HK-2 (cell line): Measurements from ENCODE around the gene OPHN1.

Experiments used
- DNase-seq: peaks from one replicate; pipeline ENCODE4 v3.0.0-alpha.2; 2018; ENCODE audit not compliant: unreplicated experiment

Gene OPHN1

DNA sequence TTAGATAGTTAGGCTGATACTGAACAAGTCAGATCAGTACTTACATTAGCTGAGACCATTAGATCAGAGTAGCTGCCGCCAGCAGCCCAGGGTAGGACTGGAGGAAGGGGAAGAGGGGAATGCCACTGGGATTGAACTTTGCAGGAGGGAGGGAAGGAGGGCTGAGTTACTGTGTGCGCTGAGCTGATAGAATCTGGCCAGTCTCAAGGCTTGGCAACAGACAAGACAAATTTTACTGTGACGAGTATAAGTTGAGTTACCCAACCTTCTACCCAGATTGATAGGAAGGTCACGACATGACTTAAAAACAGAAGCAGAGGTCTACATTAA, 372.1 kb downstream of the OPHN1 start:
- DNase-seq: no peak

DNA sequence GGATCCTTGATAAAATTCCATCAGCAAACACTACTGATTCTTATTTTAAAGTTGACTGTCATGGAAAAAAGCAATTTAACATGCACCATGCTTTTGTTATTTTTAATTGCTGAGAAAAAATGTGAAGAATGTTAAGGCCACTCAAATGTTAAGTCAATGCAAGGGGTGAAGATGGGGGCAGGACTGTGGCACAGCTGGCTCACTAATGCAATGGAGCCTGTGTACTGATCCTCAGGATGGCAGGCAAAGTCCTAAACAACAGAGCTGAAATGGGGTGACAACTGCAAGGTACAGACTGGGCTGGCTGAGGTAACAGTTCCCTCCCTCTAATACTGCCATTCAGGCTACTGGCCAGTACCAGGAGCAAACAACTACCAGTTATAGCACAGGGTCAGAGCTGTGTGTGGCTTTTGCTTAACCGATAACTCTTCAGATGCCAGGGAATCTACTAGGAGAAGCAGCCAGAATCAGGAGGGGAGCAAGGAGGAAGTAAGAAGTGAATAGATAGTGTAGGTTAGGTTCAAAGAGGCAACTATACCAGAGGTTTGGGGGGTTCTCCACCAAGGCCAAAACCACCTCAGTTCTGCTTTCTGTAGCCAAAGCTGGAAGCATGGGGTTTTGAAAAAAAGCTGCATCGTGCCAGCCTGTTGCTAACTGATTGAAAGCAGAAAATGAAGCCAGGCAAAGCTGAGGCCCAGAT, 372.6 kb downstream of the OPHN1 start:
- no peak for DNase-seq

DNA sequence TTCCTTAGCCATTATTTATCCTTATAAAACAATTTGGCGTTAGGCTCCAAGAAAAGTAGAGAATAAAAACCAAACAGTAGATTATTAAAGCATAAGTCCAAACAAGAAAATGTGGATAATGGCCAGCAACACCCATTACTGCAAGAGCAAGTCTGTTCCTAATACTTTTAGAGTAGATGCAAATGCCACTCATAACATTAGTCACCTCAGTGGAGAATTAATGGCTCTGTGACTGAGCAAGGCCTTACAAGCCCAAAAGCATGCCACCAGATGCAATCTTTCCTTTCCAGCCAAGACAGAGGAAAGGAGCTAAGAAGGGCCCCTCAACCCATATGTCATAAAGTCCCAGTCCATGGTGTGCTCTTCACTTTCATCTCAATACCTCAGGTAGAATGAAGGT, 373.8 kb downstream of the OPHN1 start:
- DNase-seq: no peak

- DNase-seq: no peak
These were observed 383.8 kb downstream of the OPHN1 start for GRCh38 chrX:68049466-68049865.

GRCh38 chrX:68048774-68049173, 384.5 kb downstream of the OPHN1 start:
- no peak for DNase-seq

DNA sequence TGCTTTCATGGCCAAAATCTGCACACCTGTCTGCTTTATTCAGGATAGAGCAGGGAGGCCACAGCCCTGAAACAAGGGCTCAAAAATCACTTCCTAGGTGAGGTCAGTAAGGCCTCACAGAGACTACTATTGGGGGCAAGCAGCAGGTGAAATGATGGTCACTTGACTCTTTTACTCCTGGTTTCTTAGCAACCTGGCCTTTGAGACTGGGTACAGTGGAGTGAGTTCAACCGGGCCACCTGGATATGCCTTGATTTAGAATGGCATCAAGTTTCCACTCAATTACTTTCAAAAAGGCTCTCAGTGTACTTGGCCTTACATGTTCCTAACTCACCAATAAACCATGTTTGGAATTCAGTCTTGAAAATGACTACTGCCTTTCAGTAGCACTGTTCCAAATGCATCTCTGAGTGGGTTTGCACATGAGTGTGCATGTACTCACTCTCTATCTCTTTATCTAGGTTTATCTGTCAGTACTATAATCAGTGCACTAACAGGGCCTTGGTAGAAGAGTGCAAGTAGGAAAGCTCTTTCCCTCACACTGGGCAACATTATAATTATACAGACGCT, 388.2 kb downstream of the OPHN1 start:
- DNase-seq: no peak

DNA sequence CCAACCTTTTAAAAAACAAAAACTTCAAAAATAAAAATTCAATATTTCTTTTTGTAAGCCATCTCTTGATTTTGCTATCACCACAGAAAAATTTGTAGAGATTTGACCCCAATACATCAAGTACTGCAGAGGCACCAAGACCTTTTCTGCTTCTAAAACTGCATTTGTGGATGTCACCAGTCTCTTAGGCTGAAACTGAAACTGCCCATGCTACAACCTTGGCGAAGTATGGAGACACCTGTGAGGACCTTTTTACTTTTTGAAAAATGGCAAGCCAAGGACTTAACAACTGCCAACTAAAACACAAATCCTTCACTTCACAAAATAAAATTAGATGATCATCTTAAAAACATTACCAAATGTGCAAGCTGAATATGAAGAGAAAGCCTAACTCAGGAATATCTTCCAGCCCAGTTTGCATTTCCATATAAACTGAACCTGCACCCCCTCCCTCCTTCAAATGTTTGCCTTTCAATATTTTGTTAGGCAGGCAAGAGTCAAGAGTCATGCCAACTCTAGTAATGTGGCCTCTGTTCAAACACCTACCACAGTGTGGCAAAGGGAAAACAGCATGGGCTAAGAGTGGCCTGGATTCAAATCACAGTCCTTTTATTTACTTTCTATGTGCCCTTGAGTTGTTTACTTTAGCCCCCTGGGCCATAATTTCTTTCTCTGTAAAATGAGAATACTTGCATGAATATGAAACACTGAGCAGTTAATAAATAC, 389.4 kb downstream of the OPHN1 start:
- no peak for DNase-seq

DNA sequence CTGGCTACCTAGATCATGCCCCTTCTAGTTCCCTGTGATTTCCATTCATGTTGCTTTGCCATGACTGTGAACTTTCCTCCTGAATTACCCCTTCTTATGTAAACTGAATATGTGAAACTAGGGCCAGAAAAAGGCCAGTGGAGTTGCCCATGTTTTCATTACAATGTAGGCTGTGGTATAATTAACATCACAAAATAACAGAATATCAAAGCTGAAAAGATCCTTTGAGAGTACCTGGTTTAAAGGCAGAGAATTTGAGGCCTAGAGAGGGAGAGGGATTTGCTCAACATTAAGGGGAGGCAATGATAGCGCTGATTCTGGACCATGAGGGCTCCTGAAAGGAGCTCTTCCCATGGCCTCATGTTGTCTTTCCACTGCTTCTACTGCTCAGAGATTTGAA, 392.2 kb downstream of the OPHN1 start:
- DNase-seq: no peak

DNA sequence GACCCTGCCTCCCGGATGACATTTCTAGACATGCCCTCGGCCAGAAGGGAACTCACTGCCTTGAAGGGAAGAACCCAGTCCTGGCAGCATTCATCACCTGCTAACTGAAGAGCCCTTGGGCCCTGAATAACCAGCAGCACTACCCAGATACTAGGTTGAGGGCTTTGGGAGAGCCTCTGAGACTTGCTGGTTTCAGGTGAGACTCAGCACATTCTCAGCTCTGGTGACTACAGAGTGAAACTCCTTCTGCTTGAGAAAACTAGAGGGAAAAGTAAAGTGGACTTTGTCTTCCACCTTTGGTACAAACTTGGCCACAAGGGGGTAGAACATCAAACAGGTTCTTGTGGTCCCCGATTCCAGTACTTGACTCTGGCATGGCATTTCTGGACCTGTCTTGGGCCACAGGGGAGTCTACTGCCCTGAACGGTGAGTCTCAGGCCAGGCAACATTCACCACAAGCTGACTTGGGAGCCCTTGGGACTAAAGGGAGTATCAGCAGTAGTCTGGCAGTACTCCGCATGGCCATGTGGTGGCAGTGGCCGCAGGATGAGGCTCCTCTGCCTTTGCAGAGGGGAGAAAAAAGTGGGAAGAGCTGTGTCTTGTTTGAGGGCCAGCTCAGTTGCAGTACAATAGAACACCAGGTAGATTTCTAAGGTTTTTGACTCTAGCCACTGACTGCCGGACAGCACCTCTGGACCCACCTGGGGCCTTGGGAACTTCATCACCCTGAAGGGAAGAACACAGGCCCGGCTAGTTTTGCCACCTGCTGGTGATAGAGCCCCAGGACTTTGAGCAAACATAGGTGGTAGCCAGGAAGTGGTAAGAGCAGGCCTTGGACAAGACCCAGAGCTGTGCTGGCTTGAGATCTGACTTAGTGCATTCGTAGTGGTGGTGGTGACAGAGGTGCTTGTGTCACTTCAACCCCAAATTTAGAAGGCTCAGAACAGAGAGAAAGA, 414.8 kb downstream of the OPHN1 start:
- peak; percentile 29 for DNase-seq

DNA sequence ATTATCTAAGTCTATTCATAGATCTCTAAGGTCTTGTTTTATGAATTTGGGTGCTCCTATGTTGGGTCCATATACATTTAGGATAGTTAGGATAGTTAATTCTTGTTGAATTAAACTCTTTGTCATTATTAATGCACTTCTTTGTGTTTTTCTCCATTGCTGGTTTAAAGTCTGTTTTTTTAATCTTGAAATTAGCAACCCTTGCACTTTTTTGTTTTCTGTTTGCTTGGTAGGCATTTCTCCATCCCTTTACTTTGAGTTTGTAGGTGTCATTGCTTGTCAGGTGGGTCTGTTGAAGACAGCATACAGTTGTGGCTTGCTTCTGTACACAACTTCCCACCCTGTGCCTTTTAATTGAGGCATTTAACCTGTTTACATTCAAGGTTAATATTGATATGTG, 434.8 kb downstream of the OPHN1 start:
- no peak for DNase-seq
